ENCODE measurements around the gene VSNL1.

VSNL1 gene

DNA sequence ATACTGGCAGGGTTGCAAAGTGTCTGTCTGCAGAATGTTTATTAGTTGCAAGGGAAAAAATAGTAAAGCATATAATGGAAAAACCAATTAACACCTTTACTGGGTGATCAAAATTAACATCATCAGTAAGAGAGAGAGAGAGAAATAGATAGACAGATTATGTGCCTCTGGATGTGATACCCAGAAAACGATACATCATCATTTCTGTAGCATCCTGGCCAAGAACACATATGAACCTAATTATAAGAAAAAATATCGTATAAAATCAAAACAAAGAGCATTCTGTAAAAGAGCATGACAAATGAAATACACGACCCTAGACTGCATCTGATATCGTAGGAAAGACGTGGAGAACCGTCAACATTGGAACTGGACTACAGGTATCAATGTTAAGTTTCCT lies 148.5 kb downstream of the VSNL1 start:
- DNase-seq, result no peak

DNA sequence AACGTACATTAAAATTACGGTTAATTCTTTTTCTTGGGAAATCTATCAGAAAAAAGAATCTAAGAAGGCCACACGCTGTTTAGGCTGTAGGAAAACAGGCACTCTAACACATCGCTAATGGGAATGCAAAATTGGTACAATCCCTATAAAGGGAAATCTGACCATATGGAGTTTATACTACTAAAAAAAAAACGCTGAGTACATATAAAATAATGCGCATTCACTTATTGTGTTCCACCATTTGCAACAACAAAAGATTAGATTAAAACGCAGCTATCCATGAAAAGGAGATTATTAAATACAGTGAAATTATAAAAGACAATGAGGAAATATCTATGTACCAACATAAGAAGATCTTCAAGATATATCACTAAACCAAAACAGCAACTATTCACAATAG lies 150.3 kb downstream of the VSNL1 start:
- no peak for DNase-seq
